ENCODE data around the gene KCNIP1. TPM values are rescaled to one million over a fixed set of nuclear protein-coding genes. Genes with fewer than 3 reads are reported as not detected.

Gene KCNIP1
- total RNA-seq, 1 donor from 2014 or later, result 5.3 TPM

GRCh38 chr5:170625221-170626165 is 121.7 kb downstream of the KCNIP1 start:
- Mint-ChIP-seq H3K36me3 (no peaks in the 10 kb centered on the region), H3K4me1 (ENCODE audit: unreplicated experiment) (peaks cover 9% of the 10 kb centered on the region), H3K27me3 (peaks cover 42% of the 10 kb centered on the region), H3K27ac (no peak overlapping the region), H3K4me3 (no peak overlapping the region), H3K9me3 (no peaks in the 10 kb centered on the region)
- no peak for TF ChIP-seq CTCF (conservative IDR thresholded peaks at IDR 0.05)
- DNase-seq (ENCODE audit: extremely low spot score, unreplicated experiment), result no peak

- DNase-seq (ENCODE audit: extremely low spot score, unreplicated experiment), result no peak
- no peak for TF ChIP-seq CTCF (conservative IDR thresholded peaks at IDR 0.05)
- Mint-ChIP-seq H3K4me1 (ENCODE audit: unreplicated experiment) (peaks cover 9% of the 10 kb centered on the region), H3K27ac (no peak overlapping the region), H3K27me3 (peaks cover 46% of the 10 kb centered on the region), H3K36me3 (no peaks in the 10 kb centered on the region), H3K9me3 (no peaks in the 10 kb centered on the region), H3K4me3 (no peak overlapping the region)
Observed at GRCh38 chr5:170626507-170627150, 122.8 kb downstream of the KCNIP1 start.

- TF ChIP-seq CTCF (conservative IDR thresholded peaks at IDR 0.05), result no peak
Observed at GRCh38 chr5:170627271-170627670, 123.5 kb downstream of the KCNIP1 start.

GRCh38 chr5:170628028-170628427 is 124.2 kb downstream of the KCNIP1 start:
- H3K4me1 Mint-ChIP-seq (ENCODE audit: unreplicated experiment), result peaks cover 12% of the 10 kb centered on the region
- H3K27me3 Mint-ChIP-seq, result peaks cover 46% of the 10 kb centered on the region

More at GRCh38 chr5:170627271-170627670, 123.5 kb downstream of the KCNIP1 start:
- Mint-ChIP-seq H3K36me3 (no peaks in the 10 kb centered on the region), H3K4me3 (no peak overlapping the region), H3K4me1 (ENCODE audit: unreplicated experiment) (peaks cover 9% of the 10 kb centered on the region), H3K27ac (no peak overlapping the region), H3K9me3 (no peaks in the 10 kb centered on the region), H3K27me3 (peaks cover 46% of the 10 kb centered on the region)
- DNase-seq (ENCODE audit: extremely low spot score, unreplicated experiment), result no peak

More at GRCh38 chr5:170628028-170628427, 124.2 kb downstream of the KCNIP1 start:
- no peak for TF ChIP-seq CTCF (conservative IDR thresholded peaks at IDR 0.05)
- Mint-ChIP-seq H3K27ac (no peak overlapping the region), H3K9me3 (no peaks in the 10 kb centered on the region), H3K4me3 (no peak overlapping the region), H3K36me3 (no peaks in the 10 kb centered on the region)
- DNase-seq (ENCODE audit: extremely low spot score, unreplicated experiment), result no peak

Measured in type B pancreatic cell (in vitro differentiated cells).